ENCODE data around the gene SLCO2A1. TPM values are rescaled to one million over a fixed set of nuclear protein-coding genes. Genes with fewer than 3 reads are reported as not detected.
A peak's percentile ranks its signal among the peaks of the same experiment; 100 is the strongest.

Gene SLCO2A1
- total and polyA plus RNA-seq, 8 donors, result 1.9 to 121 (median 8.8) TPM

GRCh38 chr3:133970339-133970738 is 59.4 kb downstream of the SLCO2A1 start:
- intact Hi-C loops (cut with DNase I; ENCODE audit: low total_unique reads), result no loop called here

GRCh38 chr3:133967992-133968892 is 61.5 kb downstream of the SLCO2A1 start:
- Histone ChIP-seq H3K36me3 (no peaks in the 10 kb centered on the region), H3K27ac (peak overlapping the region in 1 of 5 donors; percentile 28), H3K9me3 (peaks cover 0 to 6% (median 0%) of the 10 kb centered on the region in 4 donors), H3K27me3 (no peaks in the 10 kb centered on the region), H3K4me1 (peaks cover 0 to 12% (median 1%) of the 10 kb centered on the region in 4 donors), H3K4me3 (no peak overlapping the region)
- 76 to 85% (median 82%) methylated on average over 15 of the region's 15 CpGs for WGBS, 5 donors
- no peak for DNase-seq
- TF ChIP-seq POLR2AphosphoS5 (IDR thresholded peaks at IDR 0.05) (no peak), POLR2A (IDR thresholded peaks at IDR 0.05) (no peak), EP300 (IDR thresholded peaks at IDR 0.05) (no peak), CTCF (IDR thresholded peaks at IDR 0.05) (no peak)
- intact Hi-C loops (cut with DNase I; ENCODE audit: low total_unique reads), result no loop called here

More at GRCh38 chr3:133970339-133970738, 59.4 kb downstream of the SLCO2A1 start:
- Histone ChIP-seq H3K27me3 (no peaks in the 10 kb centered on the region), H3K4me3 (no peak overlapping the region), H3K9me3 (peaks cover 0 to 6% (median 0%) of the 10 kb centered on the region in 4 donors), H3K4me1 (no peaks in the 10 kb centered on the region), H3K27ac (no peak overlapping the region), H3K36me3 (no peaks in the 10 kb centered on the region)
- 73 to 86% (median 81%) methylated on average over 5 of the region's 5 CpGs for WGBS, 5 donors
- TF ChIP-seq POLR2A (IDR thresholded peaks at IDR 0.05) (no peak), POLR2AphosphoS5 (IDR thresholded peaks at IDR 0.05) (no peak), EP300 (IDR thresholded peaks at IDR 0.05) (no peak), CTCF (IDR thresholded peaks at IDR 0.05) (no peak)
- DNase-seq, result no peak

- Histone ChIP-seq H3K36me3 (no peaks in the 10 kb centered on the region), H3K4me3 (no peak overlapping the region), H3K27ac (no peak overlapping the region), H3K4me1 (peaks cover 0 to 17% (median 2%) of the 10 kb centered on the region in 4 donors), H3K9me3 (peaks cover 0 to 2% (median 0%) of the 10 kb centered on the region in 4 donors), H3K27me3 (no peaks in the 10 kb centered on the region)
- TF ChIP-seq CTCF (IDR thresholded peaks at IDR 0.05), result no peak
- no peak for TF ChIP-seq POLR2AphosphoS5 (IDR thresholded peaks at IDR 0.05)
- no peak for TF ChIP-seq EP300 (IDR thresholded peaks at IDR 0.05)
- DNase-seq, result no peak
- WGBS, 5 donors, result 87 to 97% (median 91%) methylated on average over 4 of the region's 4 CpGs
- intact Hi-C loops (cut with DNase I; ENCODE audit: low total_unique reads), result no loop called here
Measured at GRCh38 chr3:133966954-133967353, 62.8 kb downstream of the SLCO2A1 start.

GRCh38 chr3:133965906-133966305 is 63.8 kb downstream of the SLCO2A1 start:
- intact Hi-C loops (cut with DNase I; ENCODE audit: low total_unique reads), result no loop called here
- H3K4me3 ChIP-seq, result no peak overlapping the region
- no peaks in the 10 kb centered on the region for H3K9me3 ChIP-seq
- no peak for TF ChIP-seq POLR2AphosphoS5 (IDR thresholded peaks at IDR 0.05)
- no peak for TF ChIP-seq CTCF (IDR thresholded peaks at IDR 0.05)
- TF ChIP-seq POLR2A (IDR thresholded peaks at IDR 0.05), result no peak
- TF ChIP-seq EP300 (IDR thresholded peaks at IDR 0.05), result no peak
- no peaks in the 10 kb centered on the region for H3K36me3 ChIP-seq
- 45 to 77% (median 64%) methylated on average over 4 of the region's 4 CpGs for WGBS, 5 donors
- peaks cover 0 to 17% (median 2%) of the 10 kb centered on the region in 4 donors for H3K4me1 ChIP-seq
- H3K27ac ChIP-seq, result no peak overlapping the region
- DNase-seq, result no peak
- H3K27me3 ChIP-seq, result no peaks in the 10 kb centered on the region
